ENCODE measurements around the gene PPP1R7. TPM values are rescaled to one million over a fixed set of nuclear protein-coding genes. Genes with fewer than 3 reads are reported as not detected.

Gene PPP1R7
- polyA plus RNA-seq, 1 of the 3 experiments (the other 2 are of a cell fraction): 56.9 TPM

- ChIA-PET POLR2A (no interaction called here), CTCF (interaction anchor here (1.2 to 1.7 kb wide), 3 partner anchors 58 to 286 kb away, joined by 3 to 5 read pairs (median 4); no protein-coding TSS in a partner anchor)
- H2AFZ ChIP-seq (ENCODE audit: low read depth): no peak overlapping the region
- H3K4me3 ChIP-seq (ENCODE audit: low read depth in 2 of 2, low read length in 1 of 2): no peak overlapping the region
- no peaks in the 10 kb centered on the region for H3K9me3 ChIP-seq
- no peak overlapping the region for H3K9ac ChIP-seq
- no peaks in the 10 kb centered on the region for H3K79me2 ChIP-seq (ENCODE audit: insufficient read depth)
- H3K9me2 ChIP-seq: no peaks in the 10 kb centered on the region
- H3K27ac ChIP-seq (ENCODE audit: low read depth in 2 of 2, low read length in 1 of 2): no peak overlapping the region
- no peaks in the 10 kb centered on the region for H3K36me3 ChIP-seq (replicated peaks in 1 of 2; ENCODE audit: control insufficient read depth in 1 of 2, insufficient read depth in 2 of 2, low read length in 1 of 2)
- no peaks in the 10 kb centered on the region for H3K27me3 ChIP-seq (ENCODE audit: insufficient read depth)
- no peak for DNase-seq
- 96% methylated on average over 7 of the region's 25 CpGs for WGBS (ENCODE audit: low lambda C conversion rate)
- no peaks in the 10 kb centered on the region for H3F3A ChIP-seq (replicated peaks; ENCODE audit: insufficient read depth)
- no peak for TF ChIP-seq MXI1 (IDR thresholded peaks at IDR 0.05; ENCODE audit: low read depth, low read length)
- TF ChIP-seq JUND (IDR thresholded peaks at IDR 0.05): no peak
- TF ChIP-seq MEF2A (IDR thresholded peaks at IDR 0.05; ENCODE audit: borderline replicate concordance, low read depth): no peak
- no peak for TF ChIP-seq NRF1 (IDR thresholded peaks at IDR 0.05; ENCODE audit: low read depth, low read length)
- TF ChIP-seq REST (IDR thresholded peaks at IDR 0.05; ENCODE audit: low read depth, low read length): no peak
- TF ChIP-seq CHD2 (IDR thresholded peaks at IDR 0.05; ENCODE audit: low read length, partially characterized antibody): no peak
- no peak for TF ChIP-seq USF2 (IDR thresholded peaks at IDR 0.05; ENCODE audit: borderline replicate concordance, low read depth, low read length)
- H4K20me1 ChIP-seq (ENCODE audit: insufficient read depth): no peaks in the 10 kb centered on the region
- H3K4me1 ChIP-seq (ENCODE audit: control insufficient read depth in 1 of 2, insufficient read depth in 2 of 2, low read depth in 1 of 2, low read length in 1 of 2): no peaks in the 10 kb centered on the region
- no peak overlapping the region for H3K4me2 ChIP-seq
Measured at GRCh38 chr2:241136661-241137260, 13.5 kb upstream of the PPP1R7 start.

DNA sequence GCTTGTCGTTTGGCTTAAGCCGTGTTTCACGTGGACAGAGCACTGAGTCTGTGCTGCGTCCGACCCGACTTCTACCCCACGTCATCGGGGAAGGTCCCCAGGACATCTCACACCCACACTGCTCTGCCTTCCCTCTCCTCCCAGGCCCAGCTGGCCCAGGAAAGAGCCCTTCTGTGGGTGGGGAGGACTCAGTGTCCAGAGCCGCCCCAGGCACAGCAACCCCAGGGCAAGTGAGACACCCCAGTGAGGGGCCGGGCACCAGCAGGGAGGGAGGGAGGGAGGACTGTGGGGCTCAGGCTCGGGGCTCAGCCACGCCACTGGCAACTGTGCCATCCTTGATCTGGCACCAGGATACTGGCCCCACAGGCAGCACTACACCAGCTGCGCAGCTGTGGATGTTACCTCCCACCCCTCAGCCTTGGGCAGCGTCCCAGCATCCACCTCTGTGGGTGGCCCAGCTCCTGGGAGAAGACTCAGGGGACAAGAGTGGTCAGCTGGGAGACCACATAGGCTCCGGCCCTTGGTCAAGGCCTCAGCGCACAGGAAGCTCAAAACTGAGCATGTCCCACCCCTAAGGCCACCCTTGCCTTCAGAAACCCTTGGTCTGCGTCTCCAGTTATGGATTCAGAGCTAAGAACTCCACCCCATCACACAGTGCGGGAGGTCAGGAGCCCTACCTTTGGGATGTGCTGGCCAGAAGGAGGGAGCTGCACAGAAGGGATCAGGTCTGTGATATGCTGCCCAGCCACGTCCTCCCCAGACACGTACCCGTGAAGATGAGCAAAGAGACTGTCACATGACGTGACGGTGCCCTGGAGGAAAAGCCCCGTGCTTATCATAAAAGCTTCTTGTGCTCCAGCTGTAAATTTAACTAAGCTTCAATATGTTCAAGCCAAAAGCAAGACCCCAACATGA lies 12.7 kb upstream of the PPP1R7 start:
- Histone ChIP-seq H3K79me2 (ENCODE audit: insufficient read depth) (no peaks in the 10 kb centered on the region), H2AFZ (ENCODE audit: low read depth) (no peak overlapping the region), H3K9me3 (no peaks in the 10 kb centered on the region), H3K9me2 (no peaks in the 10 kb centered on the region), H3K36me3 (replicated peaks in 1 of 2; ENCODE audit: control insufficient read depth in 1 of 2, insufficient read depth in 2 of 2, low read length in 1 of 2) (no peaks in the 10 kb centered on the region), H3K4me3 (ENCODE audit: low read depth in 2 of 2, low read length in 1 of 2) (no peak overlapping the region), H4K20me1 (ENCODE audit: insufficient read depth) (no peaks in the 10 kb centered on the region), H3K27me3 (ENCODE audit: insufficient read depth) (no peaks in the 10 kb centered on the region), H3F3A (replicated peaks; ENCODE audit: insufficient read depth) (no peaks in the 10 kb centered on the region), H3K4me1 (ENCODE audit: control insufficient read depth in 1 of 2, insufficient read depth in 2 of 2, low read depth in 1 of 2, low read length in 1 of 2) (no peaks in the 10 kb centered on the region), H3K27ac (ENCODE audit: low read depth in 2 of 2, low read length in 1 of 2) (no peak overlapping the region), H3K9ac (no peak overlapping the region), H3K4me2 (no peak overlapping the region)
- POLR2A ChIA-PET: no interaction called here
- 94% methylated on average over 16 of the region's 24 CpGs for WGBS (ENCODE audit: low lambda C conversion rate)
- CTCF ChIA-PET: interaction anchor here (1.1 to 1.4 kb wide), 3 partner anchors 59 to 286 kb away, joined by 3 to 4 read pairs (median 3); no protein-coding TSS in a partner anchor
- no peak for DNase-seq
- TF ChIP-seq GATA2 (CRISPR knock-in tag; IDR thresholded peaks at IDR 0.05) (no peak), FOXJ3 (CRISPR knock-in tag; IDR thresholded peaks at IDR 0.05) (no peak), SIN3A (IDR thresholded peaks at IDR 0.05; ENCODE audit: borderline replicate concordance, low read depth, low read length) (no peak), USF2 (IDR thresholded peaks at IDR 0.05; ENCODE audit: borderline replicate concordance, low read depth, low read length) (no peak), RAD21 (IDR thresholded peaks at IDR 0.05; ENCODE audit: low read length) (no peak), TCF12 (IDR thresholded peaks at IDR 0.05) (no peak), MEF2A (IDR thresholded peaks at IDR 0.05; ENCODE audit: borderline replicate concordance, low read depth) (no peak), GABPA (IDR thresholded peaks at IDR 0.05; ENCODE audit: low read depth) (no peak), CTCF (IDR thresholded peaks at IDR 0.05) (no peak)
